ENCODE results near the gene TNNT1. TPM values are rescaled to one million over a fixed set of nuclear protein-coding genes. Genes with fewer than 3 reads are reported as not detected.
A peak's percentile ranks its signal among the peaks of the same experiment; 100 is the strongest.

The TNNT1 gene
- total RNA-seq, 4 donors from 2014 or later, result 1.6 to 4.1 TPM; not detected in 2

DNA sequence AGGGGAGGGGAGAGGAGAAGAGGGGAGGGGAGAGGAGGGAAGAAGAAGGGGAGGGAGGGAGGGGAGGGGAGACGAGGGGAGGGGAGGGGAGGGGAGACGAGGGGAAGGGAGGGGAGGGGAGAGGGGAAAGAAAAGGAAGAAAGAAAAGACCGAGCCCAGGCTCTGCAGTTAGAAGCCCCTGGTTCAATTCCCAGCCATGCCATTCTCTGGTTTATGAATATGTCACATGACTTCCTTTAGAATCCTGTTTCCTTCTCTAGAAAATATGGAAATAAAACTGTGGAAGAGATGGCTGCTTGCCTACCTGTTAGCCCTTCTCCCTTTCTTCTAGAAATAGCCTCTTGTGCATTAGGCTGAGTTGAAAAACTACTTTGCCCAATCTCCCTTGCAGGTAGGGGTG is 14.3 kb downstream of the TNNT1 start:
- Histone ChIP-seq H3K9me3 (no peaks in the 10 kb centered on the region), H3K4me3 (no peak overlapping the region), H3K4me1 (no peaks in the 10 kb centered on the region), H3K36me3 (no peaks in the 10 kb centered on the region), H3K27me3 (peaks cover 84% of the 10 kb centered on the region), H3K27ac (no peak overlapping the region)
- no peak for TF ChIP-seq POLR2A (IDR thresholded peaks at IDR 0.05)
- TF ChIP-seq, protein P1, sequence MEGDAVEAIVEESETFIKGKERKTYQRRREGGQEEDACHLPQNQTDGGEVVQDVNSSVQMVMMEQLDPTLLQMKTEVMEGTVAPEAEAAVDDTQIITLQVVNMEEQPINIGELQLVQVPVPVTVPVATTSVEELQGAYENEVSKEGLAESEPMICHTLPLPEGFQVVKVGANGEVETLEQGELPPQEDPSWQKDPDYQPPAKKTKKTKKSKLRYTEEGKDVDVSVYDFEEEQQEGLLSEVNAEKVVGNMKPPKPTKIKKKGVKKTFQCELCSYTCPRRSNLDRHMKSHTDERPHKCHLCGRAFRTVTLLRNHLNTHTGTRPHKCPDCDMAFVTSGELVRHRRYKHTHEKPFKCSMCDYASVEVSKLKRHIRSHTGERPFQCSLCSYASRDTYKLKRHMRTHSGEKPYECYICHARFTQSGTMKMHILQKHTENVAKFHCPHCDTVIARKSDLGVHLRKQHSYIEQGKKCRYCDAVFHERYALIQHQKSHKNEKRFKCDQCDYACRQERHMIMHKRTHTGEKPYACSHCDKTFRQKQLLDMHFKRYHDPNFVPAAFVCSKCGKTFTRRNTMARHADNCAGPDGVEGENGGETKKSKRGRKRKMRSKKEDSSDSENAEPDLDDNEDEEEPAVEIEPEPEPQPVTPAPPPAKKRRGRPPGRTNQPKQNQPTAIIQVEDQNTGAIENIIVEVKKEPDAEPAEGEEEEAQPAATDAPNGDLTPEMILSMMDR (IDR thresholded peaks at IDR 0.05), result no peak
- no peak for TF ChIP-seq POLR2AphosphoS5 (IDR thresholded peaks at IDR 0.05)
- TF ChIP-seq EP300 (IDR thresholded peaks at IDR 0.05; ENCODE audit: low read depth), result no peak
- no peak for DNase-seq
- WGBS, 2 donors (ENCODE audit: low coverage in 1 of 2), result 3% methylated on average over 3 of the region's 3 CpGs; no CpG with 5 or more reads in 1 of the 2 donors
- in situ Hi-C loops (cut with MboI; ENCODE audit: low pct_ligation_motif_present in 1 of 4, low pct_unique_long_range_greater_than_20kb in 1 of 4, low sequenced_read_pairs in 3 of 4) (loop anchor here in 2 of 4 donors (10.0 kb wide), 2 partner anchors 280 to 360 kb away; no protein-coding TSS in a partner anchor), intact Hi-C loops (cut with DNase I; ENCODE audit: low total_unique reads) (no loop called here)

DNA sequence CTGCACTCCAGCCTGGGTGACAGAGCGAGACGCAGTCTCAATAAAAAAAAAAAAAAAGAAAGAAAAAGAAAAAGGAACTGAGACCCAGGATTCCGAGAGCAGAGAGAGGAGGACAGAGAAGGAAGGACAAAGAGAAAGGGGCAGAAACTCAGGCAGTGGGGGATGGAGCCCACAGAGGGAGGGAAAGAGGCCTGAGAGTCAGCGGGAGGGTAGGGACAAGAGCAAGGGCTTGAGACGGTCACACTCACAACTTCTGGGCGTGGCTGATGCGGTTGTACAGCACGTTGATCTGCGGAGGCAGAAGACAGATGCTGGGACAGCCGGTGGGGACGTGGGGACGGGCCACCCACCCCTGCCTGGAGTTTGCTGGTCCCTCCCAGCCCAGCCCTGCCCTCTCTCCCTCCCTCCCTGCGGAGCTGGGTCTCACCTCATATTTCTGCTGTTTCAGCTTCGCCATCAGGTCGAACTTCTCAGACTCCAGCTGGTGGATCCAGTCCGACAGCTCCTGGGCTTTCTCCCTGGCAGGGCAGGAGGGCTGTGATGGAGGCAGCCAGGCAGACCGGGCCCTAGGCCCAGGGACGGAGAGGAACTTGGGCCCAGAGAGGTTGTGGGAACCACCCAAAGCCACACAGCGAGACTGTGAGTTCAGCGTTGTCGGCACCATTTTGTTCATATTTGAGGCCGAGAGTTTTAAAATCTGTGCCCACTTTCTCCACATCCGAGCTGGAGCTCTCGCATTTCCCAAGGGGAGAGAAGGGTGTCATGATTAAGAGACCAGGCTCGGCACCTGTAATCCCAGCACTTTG is 15.2 kb downstream of the TNNT1 start:
- no peak overlapping the region for H3K4me3 ChIP-seq
- intact Hi-C loops (cut with DNase I; ENCODE audit: low total_unique reads) (no loop called here), in situ Hi-C loops (cut with MboI; ENCODE audit: low pct_ligation_motif_present in 1 of 4, low pct_unique_long_range_greater_than_20kb in 1 of 4, low sequenced_read_pairs in 3 of 4) (loop anchor here in 2 of 4 donors (10.0 kb wide), 2 partner anchors 281 to 361 kb away; no protein-coding TSS in a partner anchor)
- no peak for DNase-seq
- H3K27me3 ChIP-seq, result peaks cover 86% of the 10 kb centered on the region
- no peaks in the 10 kb centered on the region for H3K4me1 ChIP-seq
- 57 to 68% methylated on average over 10 to 25 of the region's 25 CpGs for WGBS, 2 donors (ENCODE audit: low coverage in 1 of 2)
- TF ChIP-seq, protein P1 (IDR thresholded peaks at IDR 0.05), result no peak
- TF ChIP-seq POLR2AphosphoS5 (IDR thresholded peaks at IDR 0.05), result no peak
- TF ChIP-seq EP300 (IDR thresholded peaks at IDR 0.05; ENCODE audit: low read depth), result no peak
- TF ChIP-seq POLR2A (IDR thresholded peaks at IDR 0.05), result no peak
- no peaks in the 10 kb centered on the region for H3K36me3 ChIP-seq
- H3K27ac ChIP-seq, result no peak overlapping the region
- H3K9me3 ChIP-seq, result no peaks in the 10 kb centered on the region

DNA sequence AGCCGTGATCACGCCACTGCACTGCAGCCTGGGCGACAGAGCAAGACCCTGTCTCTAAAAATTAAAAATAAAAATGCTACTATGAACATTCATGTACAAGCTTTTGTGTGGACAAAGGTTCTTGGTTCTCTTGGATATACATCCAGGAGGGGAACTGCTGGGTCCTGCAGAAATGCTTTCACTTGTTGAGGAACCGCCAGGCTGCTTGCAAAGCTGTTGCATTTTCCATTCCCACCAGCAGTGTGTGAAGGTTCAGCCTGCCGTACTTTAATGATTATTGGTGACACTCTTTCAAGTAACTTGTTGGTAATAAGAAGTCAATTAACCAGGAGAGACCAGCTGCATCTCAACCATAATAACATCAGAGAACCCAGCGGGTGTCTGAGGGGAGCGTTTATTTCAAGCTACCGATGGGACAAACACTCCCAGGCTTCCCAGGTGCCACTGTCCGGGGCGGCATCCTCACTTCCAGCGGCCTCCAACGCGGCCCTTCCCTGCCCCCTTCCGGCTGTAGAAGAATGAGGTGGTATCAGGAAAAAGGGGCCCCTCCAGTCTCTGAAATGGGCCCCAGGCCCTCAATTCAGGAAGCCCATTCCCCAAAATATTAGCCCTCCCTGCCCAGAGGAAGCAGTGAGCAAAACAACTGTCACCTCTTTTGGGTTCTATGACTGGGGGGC is 16.4 kb downstream of the TNNT1 start:
- DNase-seq, result no peak
- Histone ChIP-seq H3K4me3 (no peak overlapping the region), H3K36me3 (no peaks in the 10 kb centered on the region), H3K27me3 (peaks cover 79% of the 10 kb centered on the region), H3K27ac (no peak overlapping the region), H3K9me3 (no peaks in the 10 kb centered on the region), H3K4me1 (no peaks in the 10 kb centered on the region)
- WGBS, 2 donors (ENCODE audit: low coverage in 1 of 2), result 17 to 40% methylated on average over 1 to 12 of the region's 14 CpGs
- intact Hi-C loops (cut with DNase I; ENCODE audit: low total_unique reads) (no loop called here), in situ Hi-C loops (cut with MboI; ENCODE audit: low pct_ligation_motif_present in 1 of 4, low pct_unique_long_range_greater_than_20kb in 1 of 4, low sequenced_read_pairs in 3 of 4) (loop anchor here in 2 of 4 donors (10.0 kb wide), 2 partner anchors 282 to 362 kb away; no protein-coding TSS in a partner anchor)
- TF ChIP-seq POLR2AphosphoS5 (IDR thresholded peaks at IDR 0.05), result no peak
- no peak for TF ChIP-seq EP300 (IDR thresholded peaks at IDR 0.05; ENCODE audit: low read depth)
- TF ChIP-seq, protein P1 (IDR thresholded peaks at IDR 0.05), result peak in 1 of 5 experiments; percentile 3
- no peak for TF ChIP-seq POLR2A (IDR thresholded peaks at IDR 0.05)

DNA sequence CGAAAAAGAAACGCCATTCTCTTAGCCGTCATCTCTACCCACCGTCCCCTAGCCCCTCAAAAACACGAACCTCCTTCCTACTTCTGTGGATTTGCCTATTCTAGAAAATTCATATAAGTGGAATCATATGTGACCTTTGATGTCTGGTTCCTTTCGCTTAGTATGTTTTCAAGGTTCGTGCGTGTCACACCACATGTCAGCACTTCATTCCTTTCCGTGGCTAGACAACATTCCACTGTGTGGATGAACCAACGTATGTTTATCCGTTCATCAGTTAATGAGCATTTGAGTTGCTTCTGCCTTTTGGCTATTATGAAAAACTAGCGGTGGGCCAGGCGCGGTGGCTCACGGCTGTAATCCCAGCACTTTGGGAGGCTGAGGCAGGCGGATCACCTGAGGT is 17.6 kb downstream of the TNNT1 start:
- 83 to 88% methylated on average over 8 to 16 of the region's 16 CpGs for WGBS, 2 donors (ENCODE audit: low coverage in 1 of 2)
- H3K4me1 ChIP-seq, result no peaks in the 10 kb centered on the region
- no peak for DNase-seq
- in situ Hi-C loops (cut with MboI; ENCODE audit: low pct_ligation_motif_present in 1 of 4, low pct_unique_long_range_greater_than_20kb in 1 of 4, low sequenced_read_pairs in 3 of 4), result loop anchor here in 2 of 4 donors (10.0 kb wide), 2 partner anchors 283 to 363 kb away; no protein-coding TSS in a partner anchor
- no peak overlapping the region for H3K4me3 ChIP-seq
- no peaks in the 10 kb centered on the region for H3K36me3 ChIP-seq
- H3K27me3 ChIP-seq, result peaks cover 70% of the 10 kb centered on the region
- intact Hi-C loops (cut with DNase I; ENCODE audit: low total_unique reads), result no loop called here
- H3K9me3 ChIP-seq, result no peaks in the 10 kb centered on the region
- H3K27ac ChIP-seq, result no peak overlapping the region
- no peak for TF ChIP-seq EP300 (IDR thresholded peaks at IDR 0.05; ENCODE audit: low read depth)

All from transverse colon (tissue), 4 donors.